HG03159 (cell line): Measurements from ENCODE around the gene NPC1L1.
A peak's percentile ranks its signal among the peaks of the same experiment; 100 is the strongest.

Experiments used
- ATAC-seq: cut with Tn5 transposase; IDR thresholded peaks from one replicate; pipeline ENCODE4 v1.9.1; 2021; ENCODE audit warnings: mild to moderate bottlenecking, moderate library complexity; ENCODE audit not compliant: unreplicated experiment

The NPC1L1 gene

GRCh38 chr7:44541028-44541869 lies at the start of gene NPC1L1:
Gene NPC1L1 (minus strand): TSS chr7:44541330. CDS start chr7:44541259, 71 bp downstream.
- ATAC-seq = no peak

GRCh38 chr7:44590910-44591309 lies 49.8 kb upstream of the NPC1L1 start:
- ATAC-seq = no peak

GRCh38 chr7:44587843-44588711 lies 46.9 kb upstream of the NPC1L1 start:
- ATAC-seq = no peak

- no peak for ATAC-seq
Measured at GRCh38 chr7:44583146-44583865, 42.2 kb upstream of the NPC1L1 start.

- peak; percentile 86 for ATAC-seq
Measured at GRCh38 chr7:44581879-44582603, 40.9 kb upstream of the NPC1L1 start, which contains the start of gene TMED4. Gene TMED4 (minus strand): TSS chr7:44582231. CDS start chr7:44582206, 25 bp downstream.

GRCh38 chr7:44580945-44581878 lies 40.1 kb upstream of the NPC1L1 start:
- ATAC-seq = peak; percentile 26

- no peak for ATAC-seq
Measured at GRCh38 chr7:44576228-44576627, 35.1 kb upstream of the NPC1L1 start.

GRCh38 chr7:44575054-44575453 lies 33.9 kb upstream of the NPC1L1 start:
- ATAC-seq = no peak

GRCh38 chr7:44574287-44574872 lies 33.2 kb upstream of the NPC1L1 start:
- no peak for ATAC-seq

- ATAC-seq = peak; percentile 90
Measured at GRCh38 chr7:44573464-44574286, 32.5 kb upstream of the NPC1L1 start, which contains the start of gene DDX56. Gene DDX56 (minus strand): TSS chr7:44573908. CDS start chr7:44573895, 13 bp downstream.

- ATAC-seq = no peak
Measured at GRCh38 chr7:44572771-44573170, 31.6 kb upstream of the NPC1L1 start.

- no peak for ATAC-seq
Measured at GRCh38 chr7:44569959-44570358, 28.8 kb upstream of the NPC1L1 start.

GRCh38 chr7:44568771-44569560 lies 27.8 kb upstream of the NPC1L1 start:
- ATAC-seq = no peak

GRCh38 chr7:44567884-44568283 lies 26.8 kb upstream of the NPC1L1 start:
- no peak for ATAC-seq

- no peak for ATAC-seq
Measured at GRCh38 chr7:44566680-44567079, 25.6 kb upstream of the NPC1L1 start.

- peak; percentile 21 for ATAC-seq
Measured at GRCh38 chr7:44565795-44566559, 24.8 kb upstream of the NPC1L1 start.
